22Rv1 (cell line): Measurements from ENCODE around the gene MCUB.

ENCODE experiments used
- H3K27ac ChIP-seq: fragments of 450-650 bp; 2 replicates; pipeline ENCODE4 v1.5.1; 2017
- CTCF ChIP-seq: fragments of 450-650 bp; IDR thresholded peaks from 2 replicates; pipeline ENCODE4 v1.5.1; 2017; ENCODE audit warnings: mild to moderate bottlenecking
- ZFX ChIP-seq: fragments of 450-650 bp; IDR thresholded peaks from 2 replicates; pipeline ENCODE4 v1.6.1; 2017; ENCODE audit warnings: antibody characterized with exemption, borderline replicate concordance

MCUB gene

DNA sequence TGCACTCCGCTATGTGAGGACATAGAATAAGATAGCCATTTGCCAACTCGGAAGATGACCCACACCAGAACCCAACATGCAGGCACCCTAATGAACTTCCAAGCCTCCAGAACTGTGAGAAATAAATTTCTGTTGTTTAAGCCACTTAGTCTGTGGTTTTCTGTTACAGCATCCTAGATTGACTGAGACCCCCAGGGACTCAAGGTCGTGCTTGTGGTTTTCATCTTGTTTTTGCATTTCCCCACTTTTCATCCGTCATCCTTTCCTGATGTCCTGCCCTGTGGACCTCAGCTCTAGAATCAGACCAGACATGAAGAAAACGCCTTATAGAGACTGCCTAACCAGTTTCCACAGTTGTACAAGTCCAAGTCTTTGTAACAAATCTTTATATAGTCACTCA lies 54.4 kb downstream of the MCUB start:
- TF ChIP-seq ZFX: no peak
- TF ChIP-seq CTCF: no peak
- no peak overlapping the region for H3K27ac ChIP-seq

GRCh38 chr4:109615742-109616141 lies 55.7 kb downstream of the MCUB start:
- no peak overlapping the region for H3K27ac ChIP-seq
- TF ChIP-seq CTCF: no peak

DNA sequence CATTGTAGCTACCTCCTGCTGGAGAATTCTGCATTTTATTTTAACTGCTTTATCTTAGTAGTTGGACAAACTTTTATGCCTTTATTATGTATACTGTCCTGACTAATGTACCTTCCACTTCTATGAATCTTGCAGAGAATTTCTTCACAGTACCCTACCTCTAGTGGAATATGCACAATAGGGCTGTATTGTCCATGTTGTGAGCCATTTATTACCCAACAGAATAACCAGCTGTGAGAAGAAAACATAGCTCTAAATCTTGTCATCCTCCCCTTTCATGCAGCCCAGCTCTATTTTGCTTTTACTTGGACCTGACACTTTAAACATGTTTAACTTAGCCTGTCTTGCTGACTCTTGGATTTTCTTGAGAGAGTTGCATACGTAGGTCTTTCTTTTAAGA lies 56.2 kb downstream of the MCUB start:
- no peak overlapping the region for H3K27ac ChIP-seq
- no peak for TF ChIP-seq CTCF
- no peak for TF ChIP-seq ZFX

- TF ChIP-seq CTCF (no peak), ZFX (no peak)
- no peak overlapping the region for H3K27ac ChIP-seq
Observed at GRCh38 chr4:109622626-109623025, 62.6 kb downstream of the MCUB start.

DNA sequence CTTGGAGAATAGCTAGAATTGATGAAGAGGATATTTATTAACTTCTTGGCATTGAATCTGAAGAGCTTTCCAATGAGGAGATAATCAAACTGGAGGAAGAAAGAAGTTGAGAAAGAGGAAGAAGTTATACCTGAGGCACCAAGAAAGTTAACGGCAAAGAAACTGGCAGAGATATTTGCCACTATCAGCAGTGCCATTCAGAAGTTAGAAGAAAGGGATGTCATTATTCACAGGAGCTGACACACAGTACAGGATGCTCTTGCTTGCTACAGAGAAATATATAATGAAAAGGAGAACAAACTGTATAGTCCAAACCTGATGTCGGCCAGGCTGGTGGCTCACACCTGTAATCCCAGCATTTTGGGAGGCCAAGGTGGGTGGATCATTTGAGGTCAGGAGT lies 64.5 kb downstream of the MCUB start:
- TF ChIP-seq ZFX (no peak), CTCF (no peak)
- H3K27ac ChIP-seq: no peak overlapping the region

DNA sequence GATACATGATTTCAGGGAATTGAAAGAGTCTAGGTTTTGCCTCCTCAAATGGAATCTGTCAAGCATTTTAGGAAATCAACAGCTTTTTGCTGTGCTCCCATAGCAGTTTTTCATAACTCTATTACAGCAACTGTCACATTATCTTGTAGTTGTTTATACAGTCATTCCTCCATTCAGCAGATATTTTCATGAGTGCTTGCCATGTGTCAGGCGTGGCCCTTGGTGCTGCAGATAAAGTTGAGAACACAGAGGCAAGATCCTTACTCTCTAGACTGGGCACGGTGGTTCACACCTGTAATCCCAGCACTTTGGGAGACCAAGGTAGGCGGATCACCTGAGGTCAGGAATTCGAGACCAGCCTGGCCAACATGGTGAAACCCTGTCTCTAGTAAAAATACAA lies 67.3 kb downstream of the MCUB start:
- TF ChIP-seq CTCF (no peak), ZFX (no peak)
- H3K27ac ChIP-seq: no peak overlapping the region

DNA sequence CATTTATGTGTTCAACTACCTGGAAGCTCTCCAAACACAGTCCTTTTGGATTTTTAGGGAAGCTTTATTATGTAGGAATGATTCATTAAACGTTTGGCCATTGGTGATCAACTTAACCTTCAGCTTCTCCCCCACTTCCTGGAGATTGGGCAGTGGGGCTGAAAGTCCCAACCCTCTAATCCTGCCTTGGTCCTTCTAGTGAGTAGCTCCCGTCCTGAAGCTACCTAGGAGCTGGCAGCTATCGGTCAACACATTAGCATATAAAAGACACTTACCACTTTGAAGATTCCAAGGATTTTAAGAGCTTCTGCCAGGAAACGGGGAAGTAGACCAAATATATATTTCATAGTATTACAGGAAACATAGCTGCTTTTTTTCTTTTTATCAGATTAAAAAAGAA lies 69.7 kb downstream of the MCUB start:
- no peak overlapping the region for H3K27ac ChIP-seq
- TF ChIP-seq CTCF (no peak), ZFX (no peak)
